ENCODE data around the gene N4BP2L2. TPM values are rescaled to one million over a fixed set of nuclear protein-coding genes. Genes with fewer than 3 reads are reported as not detected.

N4BP2L2 gene
- total RNA-seq, 1 experiment from 2014 or later, result 138 TPM

DNA sequence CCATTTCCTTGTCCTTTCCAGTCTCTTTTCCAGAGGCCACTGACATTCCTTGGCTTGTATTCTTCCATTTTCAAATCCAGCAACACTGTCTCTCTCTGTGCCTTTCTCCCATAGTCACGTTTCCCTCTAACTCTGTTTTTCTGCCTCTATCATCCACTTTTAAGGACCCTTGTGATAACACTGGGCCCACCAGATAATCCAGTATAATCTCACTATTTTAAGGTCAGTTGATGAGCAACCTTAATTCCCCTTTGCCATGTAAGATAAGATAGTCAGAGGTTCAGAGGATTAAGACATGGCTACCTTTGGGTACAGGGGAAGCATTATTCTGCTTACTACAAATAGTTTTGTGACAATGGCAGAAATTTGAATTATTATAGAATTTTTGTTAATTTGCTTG lies 64.9 kb downstream of the N4BP2L2 start:
- no peak overlapping the region for H3K27ac ChIP-seq (ENCODE audit: low read length)
- H4K20me1 ChIP-seq (ENCODE audit: insufficient read depth, low read depth, low read length), result no peaks in the 10 kb centered on the region
- no peak overlapping the region for H3K9ac ChIP-seq (ENCODE audit: low read length)
- no peak overlapping the region for H3K4me2 ChIP-seq (ENCODE audit: low read depth, low read length, poor library complexity, severe bottlenecking)
- no peaks in the 10 kb centered on the region for H3K9me2 ChIP-seq (replicated peaks; ENCODE audit: insufficient read depth, low read length)
- H2AFZ ChIP-seq (ENCODE audit: low read length), result no peak overlapping the region
- no peaks in the 10 kb centered on the region for H3K79me2 ChIP-seq (ENCODE audit: low read length)
- H3K4me3 ChIP-seq (ENCODE audit: low read length), result no peak overlapping the region
- no peaks in the 10 kb centered on the region for H3K27me3 ChIP-seq (ENCODE audit: low read length)
- H3K36me3 ChIP-seq (ENCODE audit: insufficient read depth, low read length), result no peaks in the 10 kb centered on the region
- no peak for DNase-seq
- H3K4me1 ChIP-seq (ENCODE audit: low read length), result no peaks in the 10 kb centered on the region
- H3K9me3 ChIP-seq (ENCODE audit: low read length), result no peaks in the 10 kb centered on the region

DNA sequence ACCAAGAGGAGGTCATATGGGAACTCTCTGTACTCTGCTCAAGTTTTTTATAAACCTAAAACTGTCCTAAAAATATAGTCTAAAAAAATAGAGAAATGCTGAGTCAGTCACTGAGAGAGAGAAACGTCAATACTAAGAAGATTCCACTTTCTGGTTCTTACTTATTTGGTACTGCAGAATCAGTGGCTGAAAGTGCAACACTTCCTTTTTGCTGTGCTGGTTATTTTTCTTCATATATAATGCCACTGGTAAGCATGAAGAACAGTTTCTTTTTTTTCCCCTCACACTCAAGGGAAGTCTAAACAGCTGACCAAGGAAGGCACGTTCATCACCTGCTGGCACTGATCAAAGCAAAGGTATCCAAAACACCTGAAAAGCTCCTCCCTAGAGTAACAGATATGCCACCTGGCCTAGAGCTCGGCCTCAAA lies 66.4 kb downstream of the N4BP2L2 start:
- peak overlapping the region; percentile 38; the same call in 1 of the 2 replicates for H2AFZ ChIP-seq (ENCODE audit: low read length)
- no peak for DNase-seq

DNA sequence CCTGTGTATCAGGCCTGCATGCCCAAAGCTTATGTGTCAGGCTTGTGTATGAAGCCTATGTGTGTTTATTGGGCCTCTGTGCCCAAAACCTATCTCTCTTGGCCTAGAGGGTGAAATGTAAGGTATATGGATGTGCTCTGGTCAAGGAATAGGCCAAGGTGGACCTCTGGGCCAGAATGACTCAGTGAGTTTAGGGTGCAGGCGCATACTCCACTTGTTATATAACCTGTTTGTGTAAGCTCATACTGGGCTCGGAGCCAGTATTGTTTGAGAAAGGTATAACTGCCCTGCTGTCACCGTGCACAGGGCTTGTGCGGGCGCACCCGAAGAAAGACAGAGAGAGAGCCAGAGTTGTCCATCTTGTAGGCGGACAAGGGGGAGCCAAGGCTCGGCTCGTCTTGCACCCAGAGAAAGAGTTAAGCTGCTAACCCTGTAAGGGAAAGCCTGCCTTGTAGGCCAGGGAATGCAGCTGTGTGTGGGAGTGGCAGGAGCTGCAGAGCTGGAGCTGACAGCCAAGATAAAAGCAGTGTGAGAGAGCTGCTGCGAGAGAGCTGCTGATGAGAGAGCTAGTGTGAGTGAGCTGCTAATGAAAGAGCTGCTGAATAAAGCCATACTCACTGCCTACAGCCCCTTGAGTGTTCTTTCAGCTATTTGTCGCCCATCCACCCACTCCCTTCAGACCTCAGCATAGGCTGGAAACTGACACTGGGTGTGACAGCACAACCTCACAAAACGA lies 67.2 kb downstream of the N4BP2L2 start:
- Histone ChIP-seq H3K27ac (ENCODE audit: low read length) (no peak overlapping the region), H3K27me3 (ENCODE audit: low read length) (no peaks in the 10 kb centered on the region), H3K4me3 (ENCODE audit: low read length) (no peak overlapping the region), H4K20me1 (ENCODE audit: insufficient read depth, low read depth, low read length) (no peaks in the 10 kb centered on the region), H2AFZ (ENCODE audit: low read length) (no peak overlapping the region), H3K79me2 (ENCODE audit: low read length) (no peaks in the 10 kb centered on the region), H3K9me3 (ENCODE audit: low read length) (no peaks in the 10 kb centered on the region), H3K9ac (ENCODE audit: low read length) (no peak overlapping the region), H3K4me2 (ENCODE audit: low read depth, low read length, poor library complexity, severe bottlenecking) (no peak overlapping the region), H3K9me2 (replicated peaks; ENCODE audit: insufficient read depth, low read length) (no peaks in the 10 kb centered on the region), H3K4me1 (ENCODE audit: low read length) (no peaks in the 10 kb centered on the region), H3K36me3 (ENCODE audit: insufficient read depth, low read length) (no peaks in the 10 kb centered on the region)
- DNase-seq, result no peak

More for the DNA sequence above, 66.4 kb downstream of the N4BP2L2 start:
- H3K27me3 ChIP-seq (ENCODE audit: low read length), result no peaks in the 10 kb centered on the region
- no peak overlapping the region for H3K4me3 ChIP-seq (ENCODE audit: low read length)
- no peaks in the 10 kb centered on the region for H3K9me2 ChIP-seq (replicated peaks; ENCODE audit: insufficient read depth, low read length)
- H3K27ac ChIP-seq (ENCODE audit: low read length), result no peak overlapping the region
- H3K4me1 ChIP-seq (ENCODE audit: low read length), result no peaks in the 10 kb centered on the region
- H3K36me3 ChIP-seq (ENCODE audit: insufficient read depth, low read length), result no peaks in the 10 kb centered on the region
- no peaks in the 10 kb centered on the region for H3K79me2 ChIP-seq (ENCODE audit: low read length)
- H4K20me1 ChIP-seq (ENCODE audit: insufficient read depth, low read depth, low read length), result no peaks in the 10 kb centered on the region
- no peak overlapping the region for H3K9ac ChIP-seq (ENCODE audit: low read length)
- no peaks in the 10 kb centered on the region for H3K9me3 ChIP-seq (ENCODE audit: low read length)
- no peak overlapping the region for H3K4me2 ChIP-seq (ENCODE audit: low read depth, low read length, poor library complexity, severe bottlenecking)

DNA sequence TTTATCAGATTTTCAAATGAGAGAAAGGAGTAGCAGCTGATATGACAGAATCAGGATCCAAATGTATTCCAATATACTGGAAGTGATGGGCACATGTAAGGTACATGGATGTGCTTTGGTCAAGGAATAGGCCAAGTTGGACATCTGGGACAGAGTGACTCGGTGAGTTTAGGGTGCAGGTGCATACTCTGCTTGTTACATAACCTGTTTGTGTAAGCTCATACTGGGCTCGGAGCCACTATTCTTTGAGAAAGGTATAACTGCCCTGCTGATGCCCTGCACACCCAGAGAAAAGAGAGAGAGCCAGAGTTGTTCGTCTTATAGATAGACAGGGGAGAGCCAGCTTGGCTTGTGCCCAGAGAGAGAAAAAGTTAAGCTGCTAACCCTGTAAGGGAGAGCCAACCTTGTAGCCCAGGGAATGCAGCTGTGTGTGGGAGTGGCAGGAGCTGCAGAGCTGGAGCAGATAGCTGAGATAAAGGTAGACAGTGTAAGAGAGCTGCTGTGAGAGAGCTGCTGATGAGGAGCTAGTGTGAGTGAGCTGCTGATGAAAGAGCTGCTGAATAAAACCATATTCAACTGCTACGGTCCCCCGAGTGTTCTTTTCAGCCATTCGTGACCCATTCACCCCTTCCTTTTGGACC lies 70.0 kb downstream of the N4BP2L2 start:
- H3K9ac ChIP-seq (ENCODE audit: low read length), result no peak overlapping the region
- no peaks in the 10 kb centered on the region for H3K36me3 ChIP-seq (ENCODE audit: insufficient read depth, low read length)
- H3K27ac ChIP-seq (ENCODE audit: low read length), result no peak overlapping the region
- no peak for DNase-seq
- no peaks in the 10 kb centered on the region for H3K9me3 ChIP-seq (ENCODE audit: low read length)
- H3K9me2 ChIP-seq (replicated peaks; ENCODE audit: insufficient read depth, low read length), result no peaks in the 10 kb centered on the region
- no peaks in the 10 kb centered on the region for H3K79me2 ChIP-seq (ENCODE audit: low read length)
- no peak overlapping the region for H2AFZ ChIP-seq (ENCODE audit: low read length)
- H4K20me1 ChIP-seq (ENCODE audit: insufficient read depth, low read depth, low read length), result no peaks in the 10 kb centered on the region
- H3K4me3 ChIP-seq (ENCODE audit: low read length), result no peak overlapping the region
- no peaks in the 10 kb centered on the region for H3K4me1 ChIP-seq (ENCODE audit: low read length)
- H3K27me3 ChIP-seq (ENCODE audit: low read length), result no peaks in the 10 kb centered on the region
- no peak overlapping the region for H3K4me2 ChIP-seq (ENCODE audit: low read depth, low read length, poor library complexity, severe bottlenecking)

DNA sequence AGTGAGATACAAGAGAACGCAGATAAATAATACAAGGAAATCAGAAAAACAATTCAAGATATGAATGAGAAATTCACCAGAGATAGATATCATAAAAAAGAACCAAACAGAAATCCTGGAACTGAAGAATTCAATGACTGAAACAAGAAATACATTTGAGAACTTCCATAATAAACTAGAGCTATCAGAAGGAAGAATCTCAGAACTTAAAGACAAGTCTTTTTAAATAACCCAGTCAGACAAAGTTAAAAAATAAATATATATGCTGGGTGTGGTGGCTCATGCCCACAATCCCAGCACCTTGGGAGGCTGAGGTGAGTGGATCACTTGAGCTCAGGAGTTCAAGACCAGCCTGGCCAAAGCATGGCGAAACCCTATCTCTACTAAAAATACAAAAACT lies 82.0 kb downstream of the N4BP2L2 start:
- no peak overlapping the region for H3K4me2 ChIP-seq (ENCODE audit: low read depth, low read length, poor library complexity, severe bottlenecking)
- H3K4me3 ChIP-seq (ENCODE audit: low read length), result no peak overlapping the region
- H3K4me1 ChIP-seq (ENCODE audit: low read length), result no peaks in the 10 kb centered on the region
- no peak overlapping the region for H3K27ac ChIP-seq (ENCODE audit: low read length)
- H3K9me3 ChIP-seq (ENCODE audit: low read length), result peaks cover 23% of the 10 kb centered on the region
- H2AFZ ChIP-seq (ENCODE audit: low read length), result no peak overlapping the region
- H3K9ac ChIP-seq (ENCODE audit: low read length), result no peak overlapping the region
- H3K79me2 ChIP-seq (ENCODE audit: low read length), result no peaks in the 10 kb centered on the region
- H4K20me1 ChIP-seq (ENCODE audit: insufficient read depth, low read depth, low read length), result no peaks in the 10 kb centered on the region
- no peaks in the 10 kb centered on the region for H3K9me2 ChIP-seq (replicated peaks; ENCODE audit: insufficient read depth, low read length)
- H3K27me3 ChIP-seq (ENCODE audit: low read length), result no peaks in the 10 kb centered on the region
- H3K36me3 ChIP-seq (ENCODE audit: insufficient read depth, low read length), result no peaks in the 10 kb centered on the region
- DNase-seq, result no peak

DNA sequence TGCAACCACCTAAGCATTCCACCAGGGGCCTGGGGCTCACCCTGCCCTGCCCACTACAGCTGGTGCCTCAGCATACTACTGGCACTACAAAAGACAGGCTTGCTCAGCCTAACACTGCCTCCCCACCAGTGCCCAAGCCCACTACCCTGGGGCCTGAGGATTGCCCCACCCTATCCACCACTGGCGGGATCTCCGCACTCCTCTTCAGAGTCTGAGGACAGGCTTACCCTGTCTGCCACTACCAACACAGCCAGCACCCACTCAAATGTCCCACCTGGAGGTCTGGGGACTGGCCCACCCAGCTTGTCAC lies 83.0 kb downstream of the N4BP2L2 start:
- H3K9me3 ChIP-seq (ENCODE audit: low read length), result peaks cover 23% of the 10 kb centered on the region
- no peak overlapping the region for H3K27ac ChIP-seq (ENCODE audit: low read length)
- no peak overlapping the region for H3K9ac ChIP-seq (ENCODE audit: low read length)
- H3K79me2 ChIP-seq (ENCODE audit: low read length), result no peaks in the 10 kb centered on the region
- no peaks in the 10 kb centered on the region for H3K9me2 ChIP-seq (replicated peaks; ENCODE audit: insufficient read depth, low read length)
- H4K20me1 ChIP-seq (ENCODE audit: insufficient read depth, low read depth, low read length), result no peaks in the 10 kb centered on the region
- no peak overlapping the region for H3K4me2 ChIP-seq (ENCODE audit: low read depth, low read length, poor library complexity, severe bottlenecking)
- H3K4me1 ChIP-seq (ENCODE audit: low read length), result no peaks in the 10 kb centered on the region
- H3K36me3 ChIP-seq (ENCODE audit: insufficient read depth, low read length), result no peaks in the 10 kb centered on the region
- no peaks in the 10 kb centered on the region for H3K27me3 ChIP-seq (ENCODE audit: low read length)
- DNase-seq, result no peak
- H2AFZ ChIP-seq (ENCODE audit: low read length), result no peak overlapping the region
- H3K4me3 ChIP-seq (ENCODE audit: low read length), result no peak overlapping the region

DNA sequence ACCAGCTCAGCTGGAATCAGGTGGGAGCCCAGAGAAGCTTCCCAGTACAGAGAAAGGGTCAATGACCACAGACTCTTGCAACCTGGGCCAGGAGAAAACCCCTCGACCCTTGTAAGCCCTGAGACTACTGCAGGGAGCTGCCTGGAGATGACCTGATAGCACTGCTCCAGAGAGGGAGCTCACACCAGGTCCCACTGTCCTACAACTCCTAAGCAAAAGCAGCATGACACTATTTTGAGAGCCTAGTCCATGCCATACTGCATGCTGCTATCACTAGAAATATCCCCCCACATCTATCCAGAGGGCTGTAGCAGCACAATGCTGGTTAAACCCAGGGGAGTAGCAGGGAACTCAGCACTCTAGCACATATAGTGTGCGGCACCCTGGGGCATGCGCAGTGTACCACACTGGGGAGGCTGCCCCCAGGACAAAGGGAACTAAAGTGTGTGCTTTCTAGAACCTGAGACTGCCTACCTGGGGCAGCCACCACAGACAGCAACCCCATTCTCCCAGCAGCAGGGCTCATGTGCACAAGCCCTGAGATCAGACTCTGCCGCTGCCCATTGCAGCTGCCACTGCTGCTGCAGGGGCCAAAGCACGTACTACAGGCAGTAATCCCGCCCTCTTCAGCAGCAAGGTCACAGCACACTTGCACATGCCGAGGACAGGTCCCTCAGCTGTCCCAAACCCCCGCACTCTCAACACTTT lies 83.6 kb downstream of the N4BP2L2 start:
- Histone ChIP-seq H3K9me3 (ENCODE audit: low read length) (peaks cover 23% of the 10 kb centered on the region), H3K27ac (ENCODE audit: low read length) (no peak overlapping the region), H3K4me3 (ENCODE audit: low read length) (no peak overlapping the region), H3K79me2 (ENCODE audit: low read length) (no peaks in the 10 kb centered on the region), H3K9me2 (replicated peaks; ENCODE audit: insufficient read depth, low read length) (no peaks in the 10 kb centered on the region), H4K20me1 (ENCODE audit: insufficient read depth, low read depth, low read length) (no peaks in the 10 kb centered on the region), H3K27me3 (ENCODE audit: low read length) (no peaks in the 10 kb centered on the region), H2AFZ (ENCODE audit: low read length) (no peak overlapping the region), H3K4me2 (ENCODE audit: low read depth, low read length, poor library complexity, severe bottlenecking) (no peak overlapping the region), H3K36me3 (ENCODE audit: insufficient read depth, low read length) (no peaks in the 10 kb centered on the region), H3K9ac (ENCODE audit: low read length) (no peak overlapping the region), H3K4me1 (ENCODE audit: low read length) (no peaks in the 10 kb centered on the region)
- DNase-seq, result no peak

DNA sequence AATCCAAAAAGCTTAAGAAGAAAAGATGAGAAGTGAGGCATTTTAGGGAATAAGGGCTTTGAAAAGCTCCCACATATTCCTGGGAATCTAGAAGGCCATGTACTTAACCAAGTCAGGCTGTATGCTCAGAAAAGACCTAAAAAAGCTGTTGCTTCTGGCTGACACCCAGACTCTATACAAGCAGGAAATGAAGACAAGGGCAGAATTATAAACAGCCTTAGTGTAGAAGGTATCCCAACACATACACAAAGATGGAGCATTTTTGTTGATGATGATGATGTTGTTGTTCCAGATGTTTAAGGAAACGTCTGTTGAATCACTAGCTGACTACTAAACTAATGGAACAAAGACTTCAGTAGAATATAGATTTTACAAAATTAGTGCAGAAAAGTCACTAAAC lies 84.6 kb downstream of the N4BP2L2 start:
- Histone ChIP-seq H2AFZ (ENCODE audit: low read length) (no peak overlapping the region), H3K27me3 (ENCODE audit: low read length) (no peaks in the 10 kb centered on the region), H3K9me2 (replicated peaks; ENCODE audit: insufficient read depth, low read length) (no peaks in the 10 kb centered on the region), H3K4me1 (ENCODE audit: low read length) (no peaks in the 10 kb centered on the region), H3K4me2 (ENCODE audit: low read depth, low read length, poor library complexity, severe bottlenecking) (no peak overlapping the region), H3K36me3 (ENCODE audit: insufficient read depth, low read length) (no peaks in the 10 kb centered on the region), H3K79me2 (ENCODE audit: low read length) (no peaks in the 10 kb centered on the region), H3K27ac (ENCODE audit: low read length) (no peak overlapping the region), H3K9ac (ENCODE audit: low read length) (no peak overlapping the region), H3K9me3 (ENCODE audit: low read length) (peaks cover 18% of the 10 kb centered on the region), H4K20me1 (ENCODE audit: insufficient read depth, low read depth, low read length) (no peaks in the 10 kb centered on the region), H3K4me3 (ENCODE audit: low read length) (no peak overlapping the region)
- DNase-seq, result peak; percentile 29

All from Karpas-422 (cell line).